GM08714 (cell line): ENCODE measurements around the gene OSGEP.

ENCODE experiments used
- H3K4me3 ChIP-seq: fragments of 200-500 bp; sonication (Bioruptor generic); 2 replicates; pipeline ENCODE4 v1.5.1; 2014; ENCODE audit warnings: mild to moderate bottlenecking, low read length, inconsistent platforms
- ZNF274 ChIP-seq: IDR thresholded peaks from 2 replicates; pipeline ENCODE4 v1.6.1; 2012; ENCODE audit warnings: mild to moderate bottlenecking, low read depth, low read length

OSGEP gene

GRCh38 chr14:20485900-20486299 lies 31.3 kb upstream of the OSGEP start:
- TF ChIP-seq ZNF274: no peak

DNA sequence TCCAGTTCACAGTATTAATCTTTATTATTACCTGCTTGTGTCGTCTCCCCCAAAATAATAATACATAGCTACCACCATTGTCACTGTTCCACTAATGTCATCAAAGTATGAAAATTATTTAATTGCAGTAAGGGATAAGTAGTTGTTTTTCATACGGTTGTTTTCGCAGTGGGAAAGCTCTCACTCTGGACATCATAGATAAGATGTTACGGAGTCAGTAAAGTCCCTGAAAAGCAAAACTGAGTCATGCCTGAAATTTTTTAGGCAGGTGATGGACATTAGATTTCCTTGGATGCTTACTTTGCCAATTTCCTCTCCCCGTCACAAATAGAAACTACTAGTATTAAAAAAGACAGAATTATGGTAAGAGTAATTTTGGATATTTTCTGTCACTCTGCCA lies 27.8 kb upstream of the OSGEP start:
- no peak overlapping the region for H3K4me3 ChIP-seq
- no peak for TF ChIP-seq ZNF274

More at GRCh38 chr14:20485900-20486299, 31.3 kb upstream of the OSGEP start:
- H3K4me3 ChIP-seq: no peak overlapping the region

DNA sequence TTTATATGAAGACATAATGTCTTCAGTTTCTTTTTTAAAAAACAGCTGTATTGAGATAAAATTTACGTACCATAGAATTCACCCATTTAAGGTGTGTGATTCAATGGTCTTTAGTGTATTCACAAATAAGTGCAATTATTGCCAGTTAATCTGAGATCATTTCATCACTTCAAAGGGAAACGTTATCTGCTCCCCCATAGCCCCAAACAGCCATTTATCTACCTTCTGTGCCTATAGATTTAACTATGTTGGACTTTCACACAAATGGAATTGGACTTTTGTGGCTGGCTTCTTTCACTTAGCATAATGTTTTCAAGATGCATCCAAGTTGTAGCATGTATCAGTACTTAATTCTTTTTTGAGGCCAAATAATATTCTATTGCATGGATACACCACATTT lies 24.3 kb upstream of the OSGEP start:
- no peak for TF ChIP-seq ZNF274
- H3K4me3 ChIP-seq: no peak overlapping the region

DNA sequence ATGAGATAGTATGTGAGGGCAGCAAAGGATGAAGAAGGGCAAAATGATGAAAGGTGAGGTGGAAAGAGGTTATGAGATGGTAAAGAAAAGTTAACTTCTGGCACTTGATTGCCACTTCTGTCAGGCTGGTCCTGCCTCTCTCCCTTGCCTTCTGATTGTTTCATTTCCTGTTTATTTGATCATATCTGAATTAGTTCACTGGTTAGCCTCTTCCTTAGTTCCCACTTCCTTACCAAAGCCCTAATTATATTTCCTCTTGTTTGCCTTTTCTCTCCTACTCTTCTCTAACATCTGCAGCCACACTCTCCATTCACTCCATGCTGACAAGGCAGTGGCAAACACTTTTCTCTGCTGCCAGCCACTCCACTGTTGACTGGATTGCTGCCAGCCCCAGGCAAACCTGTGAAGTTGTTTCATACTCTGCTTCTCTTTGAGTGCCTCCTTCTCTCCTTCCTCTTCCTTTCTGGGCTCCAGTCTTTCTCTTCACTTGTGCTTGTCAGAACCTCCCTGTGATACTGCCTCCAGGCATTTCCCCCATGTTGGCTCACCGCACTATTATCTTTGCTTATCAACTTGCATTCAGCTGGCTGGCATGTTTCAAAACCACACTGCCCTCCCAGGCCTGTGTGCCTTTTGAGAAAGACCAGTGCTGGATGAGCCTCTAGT lies 22.7 kb upstream of the OSGEP start:
- no peak for TF ChIP-seq ZNF274
- H3K4me3 ChIP-seq: no peak overlapping the region

DNA sequence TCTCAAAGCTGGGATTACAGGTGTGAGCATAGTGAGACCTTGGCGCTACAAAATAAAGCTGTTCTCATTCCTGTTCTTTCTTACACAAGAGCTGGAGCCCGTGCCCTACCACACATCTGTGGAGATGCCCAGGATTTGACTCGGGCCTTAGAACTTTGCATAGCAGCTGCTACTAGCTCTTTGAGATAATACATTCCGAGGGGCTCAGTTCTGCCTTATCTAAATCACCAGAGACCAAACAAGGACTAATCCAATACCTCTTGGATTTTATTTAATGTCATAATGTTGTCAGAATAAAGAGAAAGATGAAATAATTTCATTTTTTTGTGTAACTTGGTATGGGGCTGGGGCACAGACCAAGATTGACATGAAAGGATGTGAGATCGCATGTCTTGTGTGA lies 22.2 kb upstream of the OSGEP start:
- no peak overlapping the region for H3K4me3 ChIP-seq
- no peak for TF ChIP-seq ZNF274

- TF ChIP-seq ZNF274: no peak
- H3K4me3 ChIP-seq: no peak overlapping the region
Observed at GRCh38 chr14:20472536-20473169, 18.0 kb upstream of the OSGEP start.

DNA sequence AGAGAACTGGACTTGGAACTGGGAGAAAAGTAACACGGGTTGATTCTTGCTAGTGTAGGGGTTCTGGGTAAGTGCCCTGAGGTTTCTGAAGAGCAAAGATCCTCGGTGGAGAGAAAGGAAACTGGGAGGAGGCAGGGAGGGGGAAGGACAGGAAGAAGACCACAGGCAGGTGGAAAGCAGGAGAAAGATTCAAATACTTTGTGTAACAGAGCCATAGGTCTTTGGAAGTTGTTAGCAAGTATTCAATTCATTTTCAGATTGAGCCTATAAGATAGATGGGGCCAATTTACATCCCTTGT lies 15.9 kb upstream of the OSGEP start:
- H3K4me3 ChIP-seq: peak overlapping the region; percentile 79
- TF ChIP-seq ZNF274: no peak

- peak overlapping the region; percentile 79 for H3K4me3 ChIP-seq
- TF ChIP-seq ZNF274: no peak
Observed at GRCh38 chr14:20469890-20470602, 15.4 kb upstream of the OSGEP start.

DNA sequence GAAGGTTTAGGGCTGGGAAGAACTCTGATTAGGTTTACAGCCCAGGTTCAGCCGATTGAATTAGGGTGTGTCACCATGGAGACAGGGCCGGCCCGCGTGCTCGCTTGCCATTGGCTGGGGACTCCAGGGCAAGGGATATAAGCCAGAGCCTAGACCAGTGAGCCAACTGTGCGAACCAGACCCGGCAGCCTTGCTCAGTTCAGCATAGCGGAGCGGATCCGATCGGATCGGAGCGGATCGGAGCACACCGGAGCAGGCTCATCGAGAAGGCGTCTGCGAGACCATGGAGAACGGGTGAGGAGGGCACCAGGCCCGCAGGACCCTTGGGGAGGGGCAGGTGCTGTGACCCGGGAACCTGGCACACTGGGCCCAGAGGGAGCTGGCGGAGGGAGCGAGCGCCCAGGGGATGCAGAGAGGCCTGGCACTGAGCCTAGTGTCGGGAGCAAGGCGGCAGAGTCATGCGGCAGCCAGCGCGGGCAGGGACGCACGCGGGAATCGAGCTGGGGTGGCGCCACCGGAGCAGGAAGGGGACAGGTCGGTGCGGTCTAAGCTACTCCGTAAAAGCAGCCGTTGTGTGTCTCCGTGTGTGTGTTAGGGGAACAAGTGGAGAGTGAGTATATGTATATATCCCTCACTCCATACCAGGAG lies 14.8 kb upstream of the OSGEP start, which contains the start of gene PNP:
Gene PNP, plus strand, starts transcription at position 165 of the 648 bp plus-strand sequence. Its CDS starts 119 bp downstream, at position 284.
- peak within 1 kb of the TSS; percentile 79 for H3K4me3 ChIP-seq
- no peak for TF ChIP-seq ZNF274

DNA sequence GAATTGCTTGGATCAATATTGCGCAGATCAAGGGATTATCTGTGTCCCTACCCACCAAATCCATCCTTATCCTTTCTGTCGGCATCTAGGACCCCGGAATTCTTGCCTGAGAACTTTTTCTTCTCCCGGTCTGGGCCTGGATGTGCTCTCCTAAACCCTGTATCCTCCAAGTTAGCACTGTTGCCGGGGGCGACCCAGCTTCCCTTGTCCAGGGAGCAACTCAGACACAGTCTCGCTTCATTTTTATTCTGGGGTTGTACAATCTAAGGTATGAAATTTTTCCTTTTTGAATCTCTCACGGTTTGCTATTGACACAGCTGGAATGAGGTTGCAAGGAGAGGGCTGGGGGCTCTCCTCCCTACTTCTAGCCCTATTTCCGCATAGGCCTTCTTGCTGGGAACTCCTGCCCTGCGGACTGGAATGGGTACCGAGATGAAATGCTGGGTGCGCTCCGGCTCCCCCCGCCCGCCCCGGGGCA lies 14.2 kb upstream of the OSGEP start:
- H3K4me3 ChIP-seq: peak overlapping the region; percentile 79; the same call in 1 of the 2 replicates

DNA sequence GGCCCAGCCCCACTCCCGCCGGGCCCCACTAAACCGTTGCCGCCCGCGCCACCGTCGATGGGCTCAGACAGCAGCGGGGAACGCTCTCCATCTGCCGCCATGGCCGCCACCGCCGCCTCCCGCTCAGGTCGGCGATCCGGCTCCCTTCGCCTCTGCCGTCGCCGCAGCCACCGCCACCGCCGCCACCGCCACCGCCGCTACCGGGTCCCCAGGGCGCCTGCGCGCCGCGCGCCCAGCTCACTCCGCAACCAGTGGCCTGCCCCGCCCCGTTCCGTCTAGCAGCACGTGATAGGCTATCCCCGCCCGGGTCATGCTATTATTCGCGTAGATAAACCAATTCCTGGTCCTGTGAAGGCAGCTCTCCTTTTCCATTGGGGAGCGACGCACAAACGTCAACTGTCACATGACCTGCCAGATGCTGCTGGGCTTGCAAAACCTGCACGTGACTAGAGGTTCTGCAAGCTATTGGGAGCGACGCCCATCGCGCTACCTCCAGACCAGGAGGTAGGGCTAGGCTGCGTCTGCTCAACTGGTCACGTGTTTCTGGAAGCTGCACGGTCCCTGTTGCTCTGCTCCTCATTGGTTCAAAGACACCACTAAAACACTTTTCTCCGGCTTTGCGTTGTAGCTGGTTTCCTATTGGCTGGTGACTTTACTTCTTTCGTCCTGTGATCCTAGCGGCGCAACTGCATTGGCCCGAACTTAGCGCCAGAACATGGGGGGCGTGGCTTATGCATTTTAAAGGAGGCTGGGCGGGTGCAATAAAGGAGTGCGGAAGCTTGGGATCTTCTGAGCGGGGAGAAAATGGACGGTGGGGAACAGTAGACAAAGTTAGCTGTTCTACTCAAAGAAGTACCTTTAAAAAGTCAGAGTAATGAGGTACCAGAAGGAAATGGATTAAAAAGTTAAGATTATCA lies 6.9 kb upstream of the OSGEP start, which contains the start of gene PIP4P1:
Gene PIP4P1, minus strand, starts transcription at position 210 of the 917 bp plus-strand sequence. Its CDS starts 109 bp downstream, at position 101.
- peak within 1 kb of the TSS; percentile 95 for H3K4me3 ChIP-seq
- TF ChIP-seq ZNF274: no peak

More for the DNA sequence above, 14.2 kb upstream of the OSGEP start:
- no peak for TF ChIP-seq ZNF274

DNA sequence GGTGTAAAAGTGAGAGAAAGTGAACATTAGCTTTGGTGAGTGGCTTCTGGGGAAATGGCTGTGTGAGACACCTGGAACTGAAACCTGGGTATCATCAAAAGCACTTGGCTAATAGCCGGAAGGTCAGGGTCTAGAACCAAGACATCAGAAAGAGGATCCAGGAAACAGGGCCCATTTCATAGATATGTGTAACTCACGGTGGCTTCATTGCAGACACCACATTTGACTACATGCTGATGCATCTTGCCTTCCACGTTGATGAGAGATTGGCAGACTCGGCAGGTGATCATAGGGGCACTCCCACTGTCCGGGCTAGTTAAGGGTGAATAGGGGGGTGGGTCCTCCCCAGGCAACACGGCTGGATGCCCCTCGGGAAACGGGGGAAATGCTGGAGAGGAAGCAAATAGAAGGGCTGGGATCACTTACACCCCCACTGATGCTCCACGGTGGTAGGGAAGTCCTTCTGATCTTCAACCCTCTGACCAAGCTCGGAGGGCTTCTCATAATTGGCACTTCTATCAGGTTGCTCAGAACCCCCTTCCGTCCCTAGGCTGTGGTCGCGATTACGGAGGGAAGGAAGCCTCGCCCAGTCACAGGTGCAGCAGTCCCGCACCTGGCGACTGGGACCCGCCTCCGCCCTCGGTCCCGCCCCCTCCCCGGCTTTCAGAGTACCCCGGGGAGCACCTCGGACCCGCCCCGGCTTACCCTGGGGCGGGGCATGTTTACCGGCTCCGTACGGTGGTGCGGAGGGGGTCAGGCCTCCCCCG lies 6.0 kb upstream of the OSGEP start:
- TF ChIP-seq ZNF274: no peak
- H3K4me3 ChIP-seq: peak overlapping the region; percentile 95
